ENCODE data around the gene SDS.
"Not testable (repeated sequence)": the region's sequence is repeated elsewhere in the genome, so short reads cannot be mapped to it uniquely, and the experiment has no call there.

SDS gene

GRCh38 chr12:113378291-113378690, 25.4 kb downstream of the SDS start:
- no peak for DNase-seq (ENCODE audit: low read depth, low spot score)

- DNase-seq (ENCODE audit: low read depth, low spot score), result no peak
These were observed 28.8 kb downstream of the SDS start for GRCh38 chr12:113374823-113375428.

GRCh38 chr12:113373969-113374368, 29.7 kb downstream of the SDS start:
- no peak for DNase-seq (ENCODE audit: low read depth, low spot score)

GRCh38 chr12:113373440-113373839, 30.2 kb downstream of the SDS start:
- DNase-seq (ENCODE audit: low read depth, low spot score), result no peak

- DNase-seq (ENCODE audit: low read depth, low spot score), result no peak
These were observed 31.3 kb downstream of the SDS start for GRCh38 chr12:113372371-113372770.

- no peak for DNase-seq (ENCODE audit: low read depth, low spot score)
These were observed 31.9 kb downstream of the SDS start for GRCh38 chr12:113371808-113372207.

GRCh38 chr12:113370923-113371682, 32.6 kb downstream of the SDS start:
- DNase-seq (ENCODE audit: low read depth, low spot score), result no peak

- DNase-seq (ENCODE audit: low read depth, low spot score), result no peak
These were observed 34.2 kb downstream of the SDS start for GRCh38 chr12:113369391-113369985.

GRCh38 chr12:113368331-113368730, 35.4 kb downstream of the SDS start:
- DNase-seq (ENCODE audit: low read depth, low spot score), result no peak

- no peak for DNase-seq (ENCODE audit: low read depth, low spot score)
These were observed 36.9 kb downstream of the SDS start for GRCh38 chr12:113366827-113367226.

- DNase-seq (ENCODE audit: low read depth, low spot score), result no peak
These were observed 37.9 kb downstream of the SDS start for GRCh38 chr12:113365639-113366395.

GRCh38 chr12:113364698-113365097, 39.0 kb downstream of the SDS start:
- DNase-seq (ENCODE audit: low read depth, low spot score), result no peak

- no peak for DNase-seq (ENCODE audit: low read depth, low spot score)
These were observed 41.9 kb downstream of the SDS start for GRCh38 chr12:113361574-113362370.

GRCh38 chr12:113359939-113360748, 43.5 kb downstream of the SDS start:
- DNase-seq (ENCODE audit: low read depth, low spot score), result no peak

- no peak for DNase-seq (ENCODE audit: low read depth, low spot score)
These were observed 44.4 kb downstream of the SDS start for GRCh38 chr12:113359133-113359938.

- peak; percentile 94 for DNase-seq (ENCODE audit: low read depth, low spot score)
These were observed 45.1 kb downstream of the SDS start, which contains the start of gene PLBD2 for GRCh38 chr12:113358381-113359132. Gene PLBD2, plus strand, starts transcription at chr12:113358587. Its CDS starts 14 bp downstream, at chr12:113358601.

- not testable (repeated sequence) for DNase-seq (ENCODE audit: low read depth, low spot score)
These were observed 49.5 kb downstream of the SDS start for GRCh38 chr12:113354192-113354591.

- DNase-seq (ENCODE audit: low read depth, low spot score), result no peak
These were observed 52.6 kb downstream of the SDS start for GRCh38 chr12:113351089-113351488.

All from ELF-1 (cell line).